GM18867 (cell line): ENCODE measurements around the gene PXDN.
"Not testable (repeated sequence)": the region's sequence is repeated elsewhere in the genome, so short reads cannot be mapped to it uniquely, and the experiment has no call there.

Experiments used
- ATAC-seq: cut with Tn5 transposase; IDR thresholded peaks from one replicate; pipeline ENCODE4 v1.9.1; 2021; ENCODE audit warnings: mild to moderate bottlenecking, moderate library complexity; ENCODE audit not compliant: unreplicated experiment

Gene PXDN

GRCh38 chr2:1685078-1685956 is 59.0 kb downstream of the PXDN start:
- ATAC-seq, result no peak

GRCh38 chr2:1683297-1683696 is 61.0 kb downstream of the PXDN start:
- no peak for ATAC-seq

- no peak for ATAC-seq
These were observed 62.2 kb downstream of the PXDN start for GRCh38 chr2:1682181-1682440.

- ATAC-seq, result no peak
These were observed 62.8 kb downstream of the PXDN start for GRCh38 chr2:1681323-1682180.

- ATAC-seq, result no peak
These were observed 63.3 kb downstream of the PXDN start for GRCh38 chr2:1681017-1681318.

GRCh38 chr2:1680222-1681016 is 63.9 kb downstream of the PXDN start:
- ATAC-seq, result no peak

GRCh38 chr2:1679488-1680039 is 64.8 kb downstream of the PXDN start:
- not testable (repeated sequence) for ATAC-seq

GRCh38 chr2:1679065-1679464 is 65.2 kb downstream of the PXDN start:
- ATAC-seq, result not testable (repeated sequence)

GRCh38 chr2:1678609-1679008 is 65.7 kb downstream of the PXDN start:
- no peak for ATAC-seq

GRCh38 chr2:1677821-1678165 is 66.5 kb downstream of the PXDN start:
- ATAC-seq, result no peak

GRCh38 chr2:1676913-1677820 is 67.1 kb downstream of the PXDN start:
- ATAC-seq, result no peak

GRCh38 chr2:1676091-1676912 is 68.0 kb downstream of the PXDN start:
- ATAC-seq, result no peak

GRCh38 chr2:1675633-1676032 is 68.7 kb downstream of the PXDN start:
- ATAC-seq, result no peak

- no peak for ATAC-seq
These were observed 69.4 kb downstream of the PXDN start for GRCh38 chr2:1674766-1675397.

GRCh38 chr2:1674276-1674675 is 70.0 kb downstream of the PXDN start:
- ATAC-seq, result no peak

GRCh38 chr2:1673160-1673944 is 71.0 kb downstream of the PXDN start:
- no peak for ATAC-seq

GRCh38 chr2:1672738-1673137 is 71.6 kb downstream of the PXDN start:
- ATAC-seq, result no peak

GRCh38 chr2:1671916-1672315 is 72.4 kb downstream of the PXDN start:
- ATAC-seq, result no peak
